Measurements from ENCODE around the gene SKOR1. TPM values are rescaled to one million over a fixed set of nuclear protein-coding genes. Genes with fewer than 3 reads are reported as not detected.

Gene SKOR1
- polyA plus RNA-seq, 1 experiment: 0.02 TPM

DNA sequence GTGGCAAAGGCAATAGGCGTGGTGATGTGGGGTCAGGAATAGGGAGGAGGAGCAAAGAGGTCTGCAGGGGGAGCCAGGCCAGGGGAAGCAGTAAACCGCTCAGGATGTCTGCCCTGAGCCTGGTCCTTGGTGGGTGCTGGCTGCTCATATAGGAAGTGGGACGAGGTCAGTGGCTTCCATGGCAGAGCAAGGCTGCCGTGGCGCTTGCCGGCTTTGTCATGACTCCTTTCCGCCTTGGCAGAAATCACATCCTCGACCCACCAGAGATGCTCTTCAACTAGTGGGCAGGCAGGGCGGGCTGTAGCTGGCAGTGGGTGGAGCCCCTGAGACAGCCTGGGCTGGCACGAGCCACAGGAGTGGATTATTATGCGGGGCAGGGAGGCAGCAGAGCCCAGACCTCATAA lies 13.1 kb upstream of the SKOR1 start:
- Histone ChIP-seq H3K36me3 (ENCODE audit: control insufficient read depth, insufficient read depth, low read length) (no peaks in the 10 kb centered on the region), H3K4me3 (ENCODE audit: low read depth, low read length) (no peak overlapping the region), H3K27me3 (ENCODE audit: control insufficient read depth, insufficient read depth, low read length) (peaks cover 2% of the 10 kb centered on the region)
- ChIA-PET POLR2A (no interaction called here), CTCF (no interaction called here)
- no peak for DNase-seq (ENCODE audit: low read depth)
- TF ChIP-seq, protein P1, sequence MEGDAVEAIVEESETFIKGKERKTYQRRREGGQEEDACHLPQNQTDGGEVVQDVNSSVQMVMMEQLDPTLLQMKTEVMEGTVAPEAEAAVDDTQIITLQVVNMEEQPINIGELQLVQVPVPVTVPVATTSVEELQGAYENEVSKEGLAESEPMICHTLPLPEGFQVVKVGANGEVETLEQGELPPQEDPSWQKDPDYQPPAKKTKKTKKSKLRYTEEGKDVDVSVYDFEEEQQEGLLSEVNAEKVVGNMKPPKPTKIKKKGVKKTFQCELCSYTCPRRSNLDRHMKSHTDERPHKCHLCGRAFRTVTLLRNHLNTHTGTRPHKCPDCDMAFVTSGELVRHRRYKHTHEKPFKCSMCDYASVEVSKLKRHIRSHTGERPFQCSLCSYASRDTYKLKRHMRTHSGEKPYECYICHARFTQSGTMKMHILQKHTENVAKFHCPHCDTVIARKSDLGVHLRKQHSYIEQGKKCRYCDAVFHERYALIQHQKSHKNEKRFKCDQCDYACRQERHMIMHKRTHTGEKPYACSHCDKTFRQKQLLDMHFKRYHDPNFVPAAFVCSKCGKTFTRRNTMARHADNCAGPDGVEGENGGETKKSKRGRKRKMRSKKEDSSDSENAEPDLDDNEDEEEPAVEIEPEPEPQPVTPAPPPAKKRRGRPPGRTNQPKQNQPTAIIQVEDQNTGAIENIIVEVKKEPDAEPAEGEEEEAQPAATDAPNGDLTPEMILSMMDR (IDR thresholded peaks at IDR 0.05; ENCODE audit: insufficient read depth, low read depth, low read length): no peak

DNA sequence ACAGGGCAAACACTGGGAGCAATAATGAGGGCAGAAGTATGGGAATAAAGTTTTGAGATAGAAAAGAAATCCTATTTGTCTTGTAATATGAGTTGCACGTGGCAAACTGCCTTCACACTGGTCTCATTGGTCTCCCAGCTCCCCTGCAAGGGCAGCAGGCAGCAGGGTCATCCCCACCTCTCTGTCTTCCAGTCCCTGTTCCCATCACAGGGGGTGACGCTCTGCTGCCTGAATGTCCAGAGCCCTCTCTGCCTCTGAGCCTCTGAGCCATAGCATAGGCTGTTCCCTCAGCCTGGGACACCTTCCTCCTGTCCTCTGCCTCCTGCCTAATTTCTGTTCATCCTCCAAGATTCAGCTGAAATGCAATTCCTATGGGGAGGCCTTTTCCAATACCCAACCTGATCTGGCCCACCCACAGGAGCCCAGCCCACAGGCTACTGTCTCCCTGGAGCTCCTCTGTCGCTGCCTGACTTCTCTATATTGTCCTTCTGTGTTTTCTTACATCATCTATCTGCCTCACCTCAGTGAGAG lies 12.1 kb upstream of the SKOR1 start:
- Histone ChIP-seq H3K36me3 (ENCODE audit: control insufficient read depth, insufficient read depth, low read length) (no peaks in the 10 kb centered on the region), H3K4me3 (ENCODE audit: low read depth, low read length) (no peak overlapping the region), H3K27me3 (ENCODE audit: control insufficient read depth, insufficient read depth, low read length) (peaks cover 8% of the 10 kb centered on the region)
- no peak for DNase-seq (ENCODE audit: low read depth)
- CTCF ChIA-PET: no interaction called here
- POLR2A ChIA-PET: interaction anchor here (0.5 kb wide), 1 partner anchor 27 kb away, joined by 8 read pairs; no protein-coding TSS in a partner anchor
- TF ChIP-seq, protein P1 (IDR thresholded peaks at IDR 0.05; ENCODE audit: insufficient read depth, low read depth, low read length): no peak

DNA sequence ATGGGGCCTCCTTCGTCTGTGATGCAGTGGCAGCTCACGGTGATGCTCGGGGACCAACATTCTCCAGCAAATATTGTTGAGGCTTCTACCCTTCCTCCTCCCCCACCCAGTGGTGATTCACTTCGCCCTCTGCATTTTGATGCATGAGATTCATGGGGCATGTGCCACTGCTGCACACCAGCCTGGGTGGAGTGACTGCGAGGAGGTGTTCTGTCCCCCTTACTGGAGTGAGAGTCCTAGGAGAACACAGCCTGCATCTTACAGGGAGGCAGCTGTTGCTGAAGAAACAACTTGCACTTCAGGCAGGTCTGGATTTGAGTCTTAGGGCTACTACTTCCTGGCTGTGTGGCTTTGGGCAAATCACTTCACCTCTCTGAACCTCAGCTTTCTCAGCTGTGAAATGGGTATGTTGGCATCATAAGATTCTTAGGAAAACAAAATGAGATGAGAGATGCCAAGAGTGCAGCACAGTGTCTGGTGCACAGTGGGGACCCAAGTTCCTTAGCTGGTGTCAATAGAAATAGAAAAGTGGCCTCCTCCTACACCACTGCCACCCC lies 10.2 kb upstream of the SKOR1 start:
- POLR2A ChIA-PET: no interaction called here
- no peaks in the 10 kb centered on the region for H3K36me3 ChIP-seq (ENCODE audit: control insufficient read depth, insufficient read depth, low read length)
- CTCF ChIA-PET: interaction anchor here (0.9 to 1.7 kb wide), 3 partner anchors 10 to 46 kb away, joined by 3 to 6 read pairs (median 3); partner anchors contain the start of gene SKOR1
- no peak for DNase-seq (ENCODE audit: low read depth)
- H3K4me3 ChIP-seq (ENCODE audit: low read depth, low read length): no peak overlapping the region
- TF ChIP-seq, protein P1 (IDR thresholded peaks at IDR 0.05; ENCODE audit: insufficient read depth, low read depth, low read length): no peak
- peaks cover 24% of the 10 kb centered on the region for H3K27me3 ChIP-seq (ENCODE audit: control insufficient read depth, insufficient read depth, low read length)

DNA sequence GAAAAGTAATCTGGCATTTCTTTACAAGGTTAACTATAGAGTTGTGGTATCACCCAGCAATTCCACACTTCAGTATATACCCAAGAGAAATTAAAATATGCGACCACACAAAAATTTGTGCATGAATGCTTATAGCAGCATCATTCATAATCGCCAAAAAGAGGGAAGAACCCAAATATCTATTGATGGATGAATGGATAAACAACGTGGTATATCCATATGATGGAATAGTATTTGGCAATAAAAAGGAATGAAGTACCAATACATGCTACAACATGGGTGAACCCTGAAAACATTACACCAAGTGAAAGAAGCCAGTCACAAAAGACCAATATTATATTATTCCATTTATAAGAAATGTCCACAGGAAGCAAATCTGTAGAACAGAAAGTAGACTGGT lies 8.6 kb upstream of the SKOR1 start:
- peaks cover 38% of the 10 kb centered on the region for H3K27me3 ChIP-seq (ENCODE audit: control insufficient read depth, insufficient read depth, low read length)
- H3K36me3 ChIP-seq (ENCODE audit: control insufficient read depth, insufficient read depth, low read length): no peaks in the 10 kb centered on the region
- POLR2A ChIA-PET: no interaction called here
- DNase-seq (ENCODE audit: low read depth): no peak
- TF ChIP-seq, protein P1 (IDR thresholded peaks at IDR 0.05; ENCODE audit: insufficient read depth, low read depth, low read length): no peak
- H3K4me3 ChIP-seq (ENCODE audit: low read depth, low read length): no peak overlapping the region
- CTCF ChIA-PET: interaction anchor here (1.3 kb wide), 1 partner anchor 12 kb away, joined by 3 read pairs; no protein-coding TSS in a partner anchor

DNA sequence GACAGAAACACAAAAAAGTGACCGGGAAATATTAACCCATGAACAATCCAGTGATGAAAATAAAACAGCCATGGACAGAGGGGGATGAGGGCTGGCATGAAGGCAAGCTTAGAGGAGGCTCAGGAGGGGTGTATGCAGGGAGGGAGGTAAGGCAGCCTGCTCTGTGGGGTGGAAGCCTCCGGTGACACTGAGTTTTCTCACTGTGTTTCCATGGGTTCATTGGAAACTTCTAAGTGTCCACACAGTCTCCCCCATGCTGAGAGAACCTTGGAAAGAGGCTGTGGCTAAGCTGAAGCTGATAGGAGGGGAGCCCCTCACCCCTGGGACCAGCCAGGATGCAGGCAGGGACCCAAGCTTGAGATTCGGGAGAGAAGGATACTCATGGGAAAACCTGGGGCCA lies 6.8 kb upstream of the SKOR1 start:
- POLR2A ChIA-PET: no interaction called here
- no peak for DNase-seq (ENCODE audit: low read depth)
- H3K36me3 ChIP-seq (ENCODE audit: control insufficient read depth, insufficient read depth, low read length): no peaks in the 10 kb centered on the region
- no peak overlapping the region for H3K4me3 ChIP-seq (ENCODE audit: low read depth, low read length)
- CTCF ChIA-PET: interaction anchor here (0.8 to 1.3 kb wide), 2 partner anchors 14 to 361 kb away, joined by 3 to 4 read pairs; no protein-coding TSS in a partner anchor
- peaks cover 49% of the 10 kb centered on the region for H3K27me3 ChIP-seq (ENCODE audit: control insufficient read depth, insufficient read depth, low read length)
- TF ChIP-seq, protein P1 (IDR thresholded peaks at IDR 0.05; ENCODE audit: insufficient read depth, low read depth, low read length): no peak

All from BJ (cell line).